ENCODE results near the gene TFPI. TPM values are rescaled to one million over a fixed set of nuclear protein-coding genes. Genes with fewer than 3 reads are reported as not detected.
"Not testable (repeated sequence)": the region's sequence is repeated elsewhere in the genome, so short reads cannot be mapped to it uniquely, and the experiment has no call there.

The TFPI gene
- polyA plus RNA-seq, 1 experiment, result 10.9 TPM

DNA sequence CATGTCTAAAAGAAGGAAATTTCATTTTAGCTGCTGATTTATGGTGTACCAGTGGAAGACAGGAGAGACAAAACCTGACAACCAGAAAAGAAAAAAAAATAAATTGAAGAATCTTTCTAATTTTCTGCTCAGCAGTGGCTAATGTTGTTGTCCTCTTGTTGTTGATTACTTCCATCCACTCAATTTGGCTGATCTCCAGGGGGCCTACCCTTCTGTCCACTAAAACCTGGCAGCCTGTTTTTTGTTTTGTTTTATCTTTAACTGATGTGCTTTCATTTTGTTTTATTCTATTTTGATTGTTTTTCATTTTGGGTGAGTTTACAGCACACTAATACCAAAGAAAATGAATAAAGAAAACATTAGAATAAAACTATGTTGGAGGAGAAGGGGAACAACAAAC lies 27.4 kb downstream of the TFPI start:
- TF ChIP-seq, protein P1, sequence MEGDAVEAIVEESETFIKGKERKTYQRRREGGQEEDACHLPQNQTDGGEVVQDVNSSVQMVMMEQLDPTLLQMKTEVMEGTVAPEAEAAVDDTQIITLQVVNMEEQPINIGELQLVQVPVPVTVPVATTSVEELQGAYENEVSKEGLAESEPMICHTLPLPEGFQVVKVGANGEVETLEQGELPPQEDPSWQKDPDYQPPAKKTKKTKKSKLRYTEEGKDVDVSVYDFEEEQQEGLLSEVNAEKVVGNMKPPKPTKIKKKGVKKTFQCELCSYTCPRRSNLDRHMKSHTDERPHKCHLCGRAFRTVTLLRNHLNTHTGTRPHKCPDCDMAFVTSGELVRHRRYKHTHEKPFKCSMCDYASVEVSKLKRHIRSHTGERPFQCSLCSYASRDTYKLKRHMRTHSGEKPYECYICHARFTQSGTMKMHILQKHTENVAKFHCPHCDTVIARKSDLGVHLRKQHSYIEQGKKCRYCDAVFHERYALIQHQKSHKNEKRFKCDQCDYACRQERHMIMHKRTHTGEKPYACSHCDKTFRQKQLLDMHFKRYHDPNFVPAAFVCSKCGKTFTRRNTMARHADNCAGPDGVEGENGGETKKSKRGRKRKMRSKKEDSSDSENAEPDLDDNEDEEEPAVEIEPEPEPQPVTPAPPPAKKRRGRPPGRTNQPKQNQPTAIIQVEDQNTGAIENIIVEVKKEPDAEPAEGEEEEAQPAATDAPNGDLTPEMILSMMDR (IDR thresholded peaks at IDR 0.05; ENCODE audit: insufficient read depth, low read depth, low read length), result no peak
- no peak for DNase-seq (ENCODE audit: low read depth)
- H3K4me3 ChIP-seq (ENCODE audit: low read depth, low read length), result no peak overlapping the region
- ChIA-PET POLR2A (no interaction called here), CTCF (interaction anchor here (1.4 to 1.5 kb wide), 3 partner anchors 9 to 55 kb away, joined by 4 to 6 read pairs (median 4); no protein-coding TSS in a partner anchor)
- H3K27me3 ChIP-seq (ENCODE audit: control insufficient read depth, insufficient read depth, low read length), result no peaks in the 10 kb centered on the region
- H3K36me3 ChIP-seq (ENCODE audit: control insufficient read depth, insufficient read depth, low read length), result no peaks in the 10 kb centered on the region; the same call in 1 of the 2 replicates

- no peak overlapping the region for H3K4me3 ChIP-seq (ENCODE audit: low read depth, low read length)
- TF ChIP-seq, protein P1 (IDR thresholded peaks at IDR 0.05; ENCODE audit: insufficient read depth, low read depth, low read length), result no peak
- no peaks in the 10 kb centered on the region for H3K27me3 ChIP-seq (ENCODE audit: control insufficient read depth, insufficient read depth, low read length)
- ChIA-PET CTCF (interaction anchor here (1.0 to 1.5 kb wide), 4 partner anchors 10 to 56 kb away, joined by 3 to 4 read pairs (median 4); no protein-coding TSS in a partner anchor), POLR2A (no interaction called here)
- DNase-seq (ENCODE audit: low read depth), result no peak
- no peaks in the 10 kb centered on the region; the same call in 1 of the 2 replicates for H3K36me3 ChIP-seq (ENCODE audit: control insufficient read depth, insufficient read depth, low read length)
Measured at GRCh38 chr2:187525163-187525900, 28.9 kb downstream of the TFPI start.

- TF ChIP-seq, protein P1 (IDR thresholded peaks at IDR 0.05; ENCODE audit: insufficient read depth, low read depth, low read length), result no peak
- H3K4me3 ChIP-seq (ENCODE audit: low read depth, low read length), result no peak overlapping the region
- CTCF ChIA-PET, result interaction anchor here (1.2 kb wide), 1 partner anchor 23 kb away, joined by 4 read pairs; no protein-coding TSS in a partner anchor
- no peaks in the 10 kb centered on the region for H3K27me3 ChIP-seq (ENCODE audit: control insufficient read depth, insufficient read depth, low read length)
- POLR2A ChIA-PET, result no interaction called here
- peaks cover 4% of the 10 kb centered on the region; the same call in 1 of the 2 replicates for H3K36me3 ChIP-seq (ENCODE audit: control insufficient read depth, insufficient read depth, low read length)
- DNase-seq (ENCODE audit: low read depth), result no peak
Measured at GRCh38 chr2:187523325-187523724, 30.9 kb downstream of the TFPI start.

GRCh38 chr2:187520121-187520624 lies 34.1 kb downstream of the TFPI start:
- TF ChIP-seq, protein P1 (IDR thresholded peaks at IDR 0.05; ENCODE audit: insufficient read depth, low read depth, low read length), result no peak
- no peak overlapping the region for H3K4me3 ChIP-seq (ENCODE audit: low read depth, low read length)
- H3K27me3 ChIP-seq (ENCODE audit: control insufficient read depth, insufficient read depth, low read length), result no peaks in the 10 kb centered on the region
- ChIA-PET POLR2A (no interaction called here), CTCF (interaction anchor here (0.9 to 1.9 kb wide), 4 partner anchors 20 to 61 kb away, joined by 3 to 10 read pairs (median 3); no protein-coding TSS in a partner anchor)
- H3K36me3 ChIP-seq (ENCODE audit: control insufficient read depth, insufficient read depth, low read length), result peaks cover 4% of the 10 kb centered on the region; the same call in 1 of the 2 replicates
- no peak for DNase-seq (ENCODE audit: low read depth)

GRCh38 chr2:187519419-187520120 lies 34.7 kb downstream of the TFPI start:
- Histone ChIP-seq H3K4me3 (ENCODE audit: low read depth, low read length) (no peak overlapping the region), H3K27me3 (ENCODE audit: control insufficient read depth, insufficient read depth, low read length) (no peaks in the 10 kb centered on the region), H3K36me3 (ENCODE audit: control insufficient read depth, insufficient read depth, low read length) (peaks cover 4% of the 10 kb centered on the region; the same call in 1 of the 2 replicates)
- ChIA-PET POLR2A (no interaction called here), CTCF (interaction anchor here (0.9 to 1.9 kb wide), 4 partner anchors 19 to 61 kb away, joined by 3 to 10 read pairs (median 3); no protein-coding TSS in a partner anchor)
- TF ChIP-seq, protein P1 (IDR thresholded peaks at IDR 0.05; ENCODE audit: insufficient read depth, low read depth, low read length), result no peak
- no peak for DNase-seq (ENCODE audit: low read depth)

GRCh38 chr2:187517750-187518361 lies 36.4 kb downstream of the TFPI start:
- H3K4me3 ChIP-seq (ENCODE audit: low read depth, low read length); DNase-seq (ENCODE audit: low read depth); POLR2A ChIA-PET; H3K36me3 ChIP-seq (ENCODE audit: control insufficient read depth, insufficient read depth, low read length); H3K27me3 ChIP-seq (ENCODE audit: control insufficient read depth, insufficient read depth, low read length): not testable (repeated sequence)
- CTCF ChIA-PET, result interaction anchor here (1.3 kb wide), 1 partner anchor 18 kb away, joined by 5 read pairs; no protein-coding TSS in a partner anchor
